ENCODE data around the gene LRP8.

DNA sequence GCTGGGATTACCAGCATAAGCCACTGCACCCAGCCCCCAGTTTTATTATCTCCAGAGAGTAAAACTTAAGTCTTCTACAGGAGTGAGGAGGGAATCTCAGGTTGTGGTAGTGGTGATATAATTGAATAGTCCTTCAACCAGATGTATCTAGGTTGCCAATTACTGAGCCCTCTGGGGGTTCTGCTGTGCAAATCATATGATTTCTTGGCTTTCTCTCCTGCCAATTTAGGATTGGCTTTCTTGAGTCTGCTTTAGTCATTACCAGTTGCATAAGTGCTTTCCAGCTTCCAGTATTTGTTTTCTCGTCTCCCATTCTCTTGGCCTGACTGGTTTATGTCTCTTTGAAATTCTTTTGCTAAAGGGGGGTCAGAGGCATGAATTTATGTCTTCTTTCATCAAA, 120.1 kb downstream of the LRP8 start:
- TF ChIP-seq, protein P1, sequence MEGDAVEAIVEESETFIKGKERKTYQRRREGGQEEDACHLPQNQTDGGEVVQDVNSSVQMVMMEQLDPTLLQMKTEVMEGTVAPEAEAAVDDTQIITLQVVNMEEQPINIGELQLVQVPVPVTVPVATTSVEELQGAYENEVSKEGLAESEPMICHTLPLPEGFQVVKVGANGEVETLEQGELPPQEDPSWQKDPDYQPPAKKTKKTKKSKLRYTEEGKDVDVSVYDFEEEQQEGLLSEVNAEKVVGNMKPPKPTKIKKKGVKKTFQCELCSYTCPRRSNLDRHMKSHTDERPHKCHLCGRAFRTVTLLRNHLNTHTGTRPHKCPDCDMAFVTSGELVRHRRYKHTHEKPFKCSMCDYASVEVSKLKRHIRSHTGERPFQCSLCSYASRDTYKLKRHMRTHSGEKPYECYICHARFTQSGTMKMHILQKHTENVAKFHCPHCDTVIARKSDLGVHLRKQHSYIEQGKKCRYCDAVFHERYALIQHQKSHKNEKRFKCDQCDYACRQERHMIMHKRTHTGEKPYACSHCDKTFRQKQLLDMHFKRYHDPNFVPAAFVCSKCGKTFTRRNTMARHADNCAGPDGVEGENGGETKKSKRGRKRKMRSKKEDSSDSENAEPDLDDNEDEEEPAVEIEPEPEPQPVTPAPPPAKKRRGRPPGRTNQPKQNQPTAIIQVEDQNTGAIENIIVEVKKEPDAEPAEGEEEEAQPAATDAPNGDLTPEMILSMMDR (IDR thresholded peaks at IDR 0.05) = no peak
- TF ChIP-seq POLR2A (IDR thresholded peaks at IDR 0.05) = no peak
